Stimulated activated CD8-positive, alpha-beta memory T cell treated with anti-CD3 and anti-CD28 coated beads, Interleukin-7, amount 100 ng/mL, for 48 hours (primary cell): ENCODE results near the gene ZMIZ1.

Experiments
- DNase-seq, 2 donors: peaks; one replicate each; pipeline ENCODE4 v3.0.0-alpha.2; 2020; ENCODE audit warnings: low read depth in 1 of 2; ENCODE audit errors: extremely low read depth in 1 of 2

ZMIZ1 gene

DNA sequence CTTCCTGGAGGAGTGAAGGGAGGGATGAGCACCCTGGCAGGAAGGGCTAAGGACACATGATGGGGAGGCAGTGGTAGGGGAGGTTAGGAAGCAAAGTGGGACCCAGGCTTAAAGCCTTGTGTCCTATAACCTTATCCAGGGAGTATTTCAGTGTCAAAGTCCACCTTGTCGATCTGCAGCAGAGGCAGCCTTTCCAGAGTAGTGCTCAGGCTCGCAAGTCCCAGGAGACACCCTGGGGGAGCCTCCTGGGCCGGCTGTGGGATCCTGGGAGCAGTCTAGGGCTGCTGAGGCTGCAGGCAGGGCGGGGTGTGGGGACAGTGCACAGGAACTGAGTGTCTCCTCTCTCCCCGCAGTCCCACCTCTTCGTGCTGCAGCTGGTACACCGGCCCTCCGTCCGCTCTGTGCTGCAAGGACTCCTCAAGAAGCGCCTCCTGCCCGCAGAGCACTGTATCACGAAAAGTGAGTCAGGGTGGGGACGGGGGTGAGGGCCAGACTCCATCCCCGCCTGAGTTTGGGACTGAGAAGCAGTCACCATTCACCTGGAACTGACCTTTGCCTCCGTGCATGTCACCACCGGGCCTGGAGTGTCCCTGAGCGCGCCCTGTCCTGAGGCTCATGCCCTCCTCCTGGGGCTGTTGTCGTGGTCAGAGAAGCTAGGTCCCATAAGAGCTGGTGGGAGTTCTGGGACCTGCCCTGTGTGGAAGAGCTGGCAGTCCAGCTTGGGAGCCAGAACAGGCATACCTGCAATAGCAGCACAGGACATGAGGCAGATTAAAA, 233.2 kb downstream of the ZMIZ1 start:
- DNase-seq, result no peak

DNA sequence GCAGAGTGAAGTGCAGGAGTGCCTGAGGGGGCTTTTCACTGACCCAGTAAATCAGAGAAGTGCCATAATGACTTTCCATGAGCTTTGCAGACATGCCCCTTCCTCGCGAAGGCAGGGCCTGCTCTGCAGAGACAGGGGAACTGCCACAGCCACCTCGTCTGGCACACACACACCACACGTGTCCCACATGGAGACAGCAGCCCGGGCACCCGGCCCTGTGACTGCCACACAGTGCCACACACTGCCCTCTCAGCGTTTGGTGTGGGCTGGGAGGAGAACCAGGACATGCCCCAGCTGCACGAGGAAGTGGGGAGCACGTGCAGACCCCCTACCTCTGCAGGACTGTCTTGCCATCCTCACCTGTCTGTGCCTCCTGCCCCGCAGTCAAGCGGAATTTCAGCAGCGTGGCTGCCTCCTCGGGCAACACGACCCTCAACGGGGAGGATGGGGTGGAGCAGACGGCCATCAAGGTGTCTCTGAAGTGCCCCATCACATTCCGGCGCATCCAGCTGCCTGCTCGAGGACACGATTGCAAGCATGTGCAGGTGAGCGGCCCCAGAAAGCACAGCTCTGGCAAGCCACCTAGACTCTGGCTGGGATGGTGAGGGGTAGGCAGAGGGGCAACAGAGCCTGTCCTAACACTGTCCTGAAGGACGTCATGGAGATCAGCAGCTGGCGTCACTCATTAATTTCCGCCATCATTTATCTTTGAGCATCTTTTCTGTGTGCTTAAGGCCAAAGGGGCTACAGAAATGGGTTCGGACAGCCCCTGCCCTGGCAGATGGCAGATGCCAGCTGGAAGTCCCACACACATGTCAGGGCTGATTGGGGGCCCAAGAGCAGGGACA, 235.1 kb downstream of the ZMIZ1 start:
- DNase-seq, result no peak

DNA sequence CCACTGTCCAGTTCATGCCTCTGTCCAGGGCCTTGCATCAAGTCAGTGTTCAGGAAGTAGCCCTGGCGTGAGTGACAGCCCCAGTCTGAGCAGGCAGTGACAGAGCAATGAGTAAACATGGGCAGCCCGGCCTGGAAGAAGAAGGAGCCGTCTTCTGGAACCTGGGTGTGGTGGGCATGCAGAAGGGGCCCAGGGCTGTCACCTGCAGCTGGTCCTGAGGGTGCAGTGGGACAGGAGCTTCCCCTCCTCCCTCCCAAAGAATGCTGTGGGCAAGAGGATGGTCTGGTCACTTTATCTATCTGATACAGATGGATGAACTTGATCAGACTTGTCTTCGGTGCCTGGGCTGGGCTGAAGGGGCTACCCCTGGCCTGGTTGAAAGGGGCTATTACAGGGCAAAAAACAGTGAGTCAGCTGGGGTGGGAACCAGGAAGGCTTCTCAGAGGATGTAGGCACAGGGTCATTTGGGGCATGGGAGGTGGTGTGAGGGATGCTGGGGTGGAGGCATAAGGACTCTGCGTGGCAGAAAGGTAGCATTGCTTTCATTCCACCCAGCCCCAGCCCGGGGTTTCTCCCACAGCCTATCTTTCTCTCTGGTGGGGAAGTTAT, 235.8 kb downstream of the ZMIZ1 start:
- no peak for DNase-seq

DNA sequence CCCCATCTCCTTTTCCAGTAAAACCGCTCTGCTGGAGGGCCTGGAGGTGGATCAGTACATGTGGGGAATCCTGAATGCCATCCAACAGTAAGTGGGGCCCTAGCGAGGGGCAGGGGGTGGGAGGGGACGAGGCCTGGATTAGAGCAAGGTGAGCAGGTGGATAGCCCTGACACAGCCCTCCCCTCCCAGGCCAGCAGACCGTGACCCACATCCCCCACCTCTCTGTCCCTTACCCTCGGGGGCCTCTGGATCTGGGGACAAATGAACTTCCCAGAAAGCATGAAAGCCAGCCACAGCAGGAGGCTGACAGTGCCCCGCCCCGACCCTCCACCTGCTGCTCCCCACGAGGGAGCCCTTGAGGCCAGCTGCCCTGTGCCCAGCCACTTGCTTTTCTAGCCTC, 236.7 kb downstream of the ZMIZ1 start:
- DNase-seq, result no peak

DNA sequence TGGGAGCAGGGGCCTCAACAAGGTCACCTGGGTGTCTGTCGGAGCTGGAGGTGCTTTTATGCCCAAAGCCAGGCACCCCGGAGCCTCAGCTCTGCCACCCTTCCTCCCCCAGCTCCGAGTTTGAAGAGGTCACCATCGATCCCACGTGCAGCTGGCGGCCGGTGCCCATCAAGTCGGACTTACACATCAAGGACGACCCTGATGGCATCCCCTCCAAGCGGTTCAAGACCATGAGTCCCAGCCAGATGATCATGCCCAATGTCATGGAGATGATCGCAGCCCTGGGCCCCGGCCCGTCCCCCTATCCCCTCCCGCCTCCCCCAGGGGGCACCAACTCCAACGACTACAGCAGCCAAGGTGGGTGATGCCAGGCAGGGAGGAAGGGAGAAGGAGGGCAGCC, 237.2 kb downstream of the ZMIZ1 start:
- no peak for DNase-seq

DNA sequence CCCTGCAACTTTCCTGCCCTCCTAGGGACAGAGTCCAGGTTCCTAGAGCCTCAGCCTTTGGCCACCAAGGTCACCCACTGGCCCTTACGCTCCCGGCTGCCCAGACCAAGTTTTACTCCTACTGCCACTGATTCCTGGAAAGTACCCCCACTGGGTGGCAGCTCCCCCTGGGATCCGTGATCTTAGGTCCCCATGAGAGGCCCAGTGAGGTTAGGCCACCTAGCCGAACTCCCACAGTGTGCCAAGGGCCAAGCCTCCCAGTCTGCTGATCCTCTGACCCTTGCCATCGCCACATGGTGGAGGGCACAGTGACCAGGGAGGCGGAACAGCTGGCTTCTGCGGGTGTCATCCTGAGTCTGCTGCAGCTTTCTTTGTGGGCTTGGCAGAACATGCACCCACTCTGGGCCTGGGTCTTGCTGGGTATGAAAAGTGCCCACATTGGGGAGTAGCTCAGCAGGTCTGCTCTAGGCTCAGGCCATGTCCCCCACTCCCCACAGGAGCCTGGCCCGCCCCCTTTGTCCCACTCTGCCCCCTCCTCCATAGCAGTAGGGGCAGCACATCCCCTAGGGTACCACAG, 238.0 kb downstream of the ZMIZ1 start:
- DNase-seq, result no peak

DNA sequence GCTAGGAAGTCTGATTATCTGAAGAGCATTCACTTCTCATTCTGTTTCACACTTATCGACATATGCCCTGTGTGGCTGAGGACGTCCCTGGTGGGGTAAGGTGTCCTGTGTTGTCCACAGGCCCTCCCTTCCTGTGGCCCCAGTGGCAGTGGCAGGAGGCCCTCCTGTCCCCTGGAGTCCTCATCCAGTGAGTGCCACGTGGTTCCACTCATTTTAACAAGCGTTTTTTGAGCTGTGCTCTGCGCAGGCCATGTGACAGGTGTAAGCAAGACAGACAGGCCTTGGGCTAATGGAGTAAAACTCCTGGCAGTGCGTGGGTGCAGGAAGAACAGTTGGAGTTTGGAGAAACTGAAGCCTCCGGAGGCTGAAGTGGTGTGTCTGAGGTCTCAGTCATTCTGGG, 239.2 kb downstream of the ZMIZ1 start:
- DNase-seq, result no peak

DNA sequence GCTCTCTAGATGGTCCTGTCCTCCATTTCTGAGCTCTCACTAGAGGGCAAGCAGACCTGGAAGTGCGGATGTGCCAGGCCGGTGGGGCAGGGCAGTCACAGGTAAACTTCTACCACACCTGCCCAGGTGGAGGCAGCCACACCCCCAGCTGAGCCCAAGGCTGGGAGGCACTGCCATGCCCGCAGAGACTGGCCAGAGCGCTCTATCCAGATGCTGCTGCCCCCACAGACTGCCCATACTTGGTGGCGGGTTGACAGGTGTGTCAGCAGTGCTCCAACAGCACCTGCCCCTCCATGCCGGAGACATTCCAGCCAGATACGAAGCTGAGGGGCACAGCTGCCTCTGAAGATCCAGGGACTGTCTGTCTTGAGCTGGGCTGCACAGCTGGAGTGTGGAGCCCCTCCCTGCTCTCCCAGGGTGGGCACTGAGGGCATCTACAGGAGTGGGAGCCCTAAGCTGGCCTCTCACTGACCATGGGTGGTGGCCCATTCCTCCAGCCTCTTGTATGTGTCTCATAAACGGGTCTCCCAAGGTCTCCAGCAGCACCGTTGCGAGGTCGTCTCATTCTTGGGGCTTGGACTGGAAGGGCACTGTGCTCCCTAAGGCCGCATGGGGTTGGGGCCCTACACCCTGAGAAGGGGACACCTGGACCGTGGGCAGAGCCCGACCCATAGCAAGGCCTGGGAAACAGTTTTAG, 240.4 kb downstream of the ZMIZ1 start:
- no peak for DNase-seq

DNA sequence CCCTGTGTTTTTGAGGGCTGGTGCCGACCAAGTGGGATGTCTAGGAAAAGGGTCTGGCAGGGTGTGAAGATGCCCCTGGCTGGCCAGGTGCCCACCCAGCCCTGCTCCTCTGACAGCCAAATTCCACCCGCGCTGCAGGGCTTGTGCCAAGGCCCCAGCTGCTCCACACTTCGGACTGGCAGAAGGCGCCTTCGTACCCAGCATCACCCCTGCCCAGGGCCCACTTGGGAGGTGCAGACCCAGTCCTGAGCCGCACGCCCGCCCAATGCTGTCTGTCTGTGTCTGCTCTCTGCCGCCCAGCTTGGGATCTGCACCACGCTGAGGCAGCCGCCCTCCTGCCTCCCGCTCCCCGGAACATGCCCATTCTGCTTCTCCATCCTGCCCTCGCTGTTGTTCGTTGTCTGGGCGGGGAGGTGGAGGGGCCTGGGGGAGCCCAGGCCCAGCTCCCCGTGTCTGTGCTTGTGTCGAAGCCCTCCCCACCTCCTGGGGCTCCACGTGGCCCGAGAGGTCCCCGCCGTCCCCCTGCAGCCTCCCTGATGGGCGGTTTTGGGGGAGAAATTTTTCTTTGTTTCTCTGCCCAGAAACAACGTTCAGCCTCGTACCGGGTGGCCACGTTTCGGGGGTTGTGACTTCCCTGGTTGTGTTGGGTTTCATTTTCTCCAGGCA, 241.6 kb downstream of the ZMIZ1 start:
- no peak for DNase-seq

DNA sequence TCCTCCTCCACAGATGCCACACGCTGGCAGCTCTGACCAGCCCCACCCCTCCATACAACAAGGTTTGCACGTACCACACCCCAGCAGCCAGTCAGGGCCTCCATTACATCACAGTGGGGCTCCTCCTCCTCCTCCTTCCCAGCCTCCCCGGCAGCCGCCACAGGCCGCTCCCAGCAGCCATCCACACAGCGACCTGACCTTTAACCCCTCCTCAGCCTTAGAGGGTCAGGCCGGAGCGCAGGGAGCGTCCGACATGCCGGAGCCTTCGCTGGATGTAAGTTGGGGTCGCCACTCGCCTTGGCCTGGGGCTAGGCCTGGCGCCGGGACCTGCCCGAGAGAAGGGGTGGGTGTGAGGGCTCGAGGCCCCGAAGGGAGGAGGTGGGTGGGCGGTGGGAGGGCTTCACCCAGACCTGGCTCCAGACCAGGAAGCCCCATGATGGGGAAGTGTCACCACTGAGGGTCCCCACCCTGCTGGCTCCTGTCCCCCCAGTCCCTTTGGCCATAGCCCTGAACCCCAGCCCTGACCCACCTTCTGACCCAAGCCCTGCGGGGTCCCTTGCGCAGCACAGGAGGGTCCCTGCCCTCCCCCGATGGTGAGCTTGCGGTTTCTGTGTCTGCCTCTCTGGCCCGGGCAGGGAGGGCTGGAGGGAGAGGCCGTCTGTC, 242.3 kb downstream of the ZMIZ1 start:
- DNase-seq, result no peak

DNA sequence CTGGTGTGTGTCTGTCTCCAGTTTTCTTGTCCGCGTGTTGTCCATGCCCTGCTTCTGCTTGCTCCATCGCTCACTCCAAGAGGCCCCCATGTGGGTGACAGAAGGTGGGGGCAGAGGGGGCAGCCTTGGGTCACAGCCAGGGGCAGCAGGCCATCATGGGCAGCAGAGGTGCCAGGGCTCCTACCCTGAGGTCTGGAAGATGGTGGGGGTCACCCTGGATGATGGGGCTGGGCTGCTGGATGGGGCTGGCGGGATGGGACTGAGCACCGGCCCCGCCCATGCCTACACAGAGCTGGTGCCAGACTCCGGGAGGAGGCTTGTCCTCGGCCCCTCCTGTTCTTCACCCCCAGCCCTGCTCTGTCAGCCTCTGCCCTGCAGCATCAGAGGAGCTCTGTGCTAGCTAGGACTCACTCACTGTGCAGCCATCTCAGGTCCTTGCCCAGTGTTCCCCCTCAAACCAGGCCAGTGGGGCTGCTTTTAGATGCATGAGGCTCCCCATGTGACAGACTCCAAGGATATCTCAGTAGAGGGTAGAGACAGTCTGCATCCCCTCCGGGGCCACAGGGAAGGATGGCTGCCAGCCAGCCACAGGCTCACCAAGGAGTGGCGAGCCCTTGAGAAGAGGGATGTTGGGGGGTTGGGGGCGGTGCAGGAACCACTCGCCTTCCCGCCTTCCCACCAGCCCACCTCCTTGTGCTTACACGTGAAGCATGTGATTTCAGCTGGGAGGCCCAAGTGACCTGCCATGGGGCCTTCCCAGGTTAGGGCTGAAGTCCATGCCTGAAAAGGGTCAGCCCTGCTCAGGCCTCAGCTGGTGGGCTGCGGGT, 243.0 kb downstream of the ZMIZ1 start:
- no peak for DNase-seq

DNA sequence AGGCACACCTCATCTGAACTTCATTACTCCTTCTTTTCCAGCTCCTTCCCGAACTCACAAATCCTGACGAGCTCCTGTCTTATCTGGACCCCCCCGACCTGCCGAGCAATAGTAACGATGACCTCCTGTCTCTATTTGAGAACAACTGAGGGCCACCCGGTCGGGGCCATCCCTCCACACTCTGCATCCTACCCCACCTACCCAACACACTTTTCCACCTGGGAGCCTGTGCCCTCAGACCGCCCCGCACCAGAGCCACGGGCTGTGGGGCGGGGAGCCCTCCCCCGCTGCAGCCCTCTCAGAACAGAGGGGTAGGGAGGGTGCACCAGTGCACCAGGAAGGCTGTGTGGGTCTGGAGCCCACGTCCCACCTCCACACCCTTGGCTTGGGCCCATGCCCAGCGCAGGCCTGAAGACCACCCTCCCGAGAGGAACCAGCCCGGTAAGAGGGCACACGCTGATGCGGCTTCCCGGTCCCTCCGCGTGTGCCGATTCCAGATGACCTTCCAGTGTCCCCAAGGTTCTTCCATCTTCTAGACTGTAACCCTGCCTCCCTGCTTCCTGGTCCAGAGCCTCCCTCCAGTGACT, 243.9 kb downstream of the ZMIZ1 start:
- DNase-seq, result no peak

DNA sequence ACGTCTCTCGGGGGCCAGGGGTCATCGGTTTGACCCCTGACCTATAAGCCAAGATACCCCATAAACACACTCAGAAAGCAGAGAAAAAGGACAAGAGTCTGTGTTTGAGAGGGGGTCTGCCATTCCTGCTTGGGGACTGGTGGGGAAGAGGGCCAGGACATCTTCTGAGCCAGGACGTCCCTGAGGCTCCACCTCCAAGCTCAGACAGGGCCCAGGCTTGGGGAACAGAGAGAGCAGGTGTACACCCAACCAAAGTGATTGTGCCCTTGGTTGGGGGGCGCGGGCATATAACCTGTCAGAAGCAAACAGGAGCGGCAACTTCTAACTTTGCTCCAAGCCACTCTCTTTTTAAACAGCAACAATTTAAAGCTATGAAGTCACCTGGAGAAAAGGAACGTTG, 244.6 kb downstream of the ZMIZ1 start:
- no peak for DNase-seq

DNA sequence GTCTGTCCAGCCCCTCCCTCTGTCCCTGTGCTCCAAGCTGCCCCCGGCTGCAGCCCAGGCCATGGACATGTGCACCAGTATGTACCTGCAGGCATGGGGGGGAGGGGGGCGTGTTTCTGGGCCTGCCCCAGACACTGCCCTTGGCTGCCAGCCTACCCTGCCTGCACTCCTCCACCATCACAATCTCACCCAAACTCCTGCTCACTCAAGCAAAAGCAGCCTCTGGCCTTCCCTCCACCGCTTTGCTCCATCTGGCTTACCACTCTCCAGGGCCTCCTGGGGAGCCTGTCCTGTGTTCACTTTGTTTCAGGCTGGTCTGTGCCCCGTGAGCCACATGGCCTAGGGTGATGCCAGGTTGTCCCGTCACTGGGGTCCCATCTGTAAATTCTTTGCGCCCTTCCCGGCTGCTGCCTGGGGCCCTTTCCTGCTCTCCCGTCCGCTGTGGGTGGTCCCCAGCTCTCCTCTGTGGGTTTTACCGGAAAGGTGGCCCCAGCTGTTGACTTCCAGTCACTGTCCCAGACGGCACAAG, 245.2 kb downstream of the ZMIZ1 start:
- DNase-seq, result no peak

DNA sequence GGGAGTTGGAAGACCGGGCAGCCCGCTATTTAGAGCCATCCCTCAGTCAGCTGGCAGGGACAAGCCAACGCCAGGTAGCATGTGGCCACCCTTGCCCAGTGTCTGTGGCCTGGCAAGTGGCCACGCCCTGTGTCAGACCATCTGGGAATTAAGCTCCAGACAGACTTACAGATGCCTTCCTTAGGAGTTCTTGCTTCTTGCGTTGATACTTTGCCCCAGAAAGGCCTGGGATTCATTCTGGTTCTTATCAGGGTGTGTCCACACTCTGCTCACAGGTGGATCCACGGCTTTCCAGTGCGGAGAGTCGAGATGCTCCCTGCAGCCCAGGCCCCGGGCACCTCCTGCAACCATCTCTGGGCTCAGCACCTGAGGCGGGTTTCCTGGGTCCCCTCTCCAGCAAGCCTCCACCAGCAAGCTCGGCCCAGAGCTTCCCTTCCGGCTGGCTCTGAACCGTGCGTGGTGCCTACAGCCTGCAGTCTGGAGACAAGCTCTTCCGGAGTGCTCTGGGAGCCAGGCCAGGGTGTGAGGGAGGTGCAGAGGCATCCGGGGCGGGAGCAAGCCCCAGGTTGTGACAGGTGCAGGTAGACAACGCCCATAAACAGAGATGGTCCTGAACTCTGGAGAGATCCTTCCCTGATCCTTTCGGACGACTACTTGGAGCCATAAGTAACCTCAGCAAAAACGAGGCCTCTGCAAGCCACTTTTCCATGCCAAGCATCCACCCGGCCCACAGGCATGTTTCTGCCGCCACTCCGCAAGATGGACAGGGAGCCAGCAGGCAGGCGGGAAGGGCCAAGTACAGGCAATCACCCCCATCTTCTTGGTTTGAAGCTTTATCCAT, 246.2 kb downstream of the ZMIZ1 start:
- no peak for DNase-seq

DNA sequence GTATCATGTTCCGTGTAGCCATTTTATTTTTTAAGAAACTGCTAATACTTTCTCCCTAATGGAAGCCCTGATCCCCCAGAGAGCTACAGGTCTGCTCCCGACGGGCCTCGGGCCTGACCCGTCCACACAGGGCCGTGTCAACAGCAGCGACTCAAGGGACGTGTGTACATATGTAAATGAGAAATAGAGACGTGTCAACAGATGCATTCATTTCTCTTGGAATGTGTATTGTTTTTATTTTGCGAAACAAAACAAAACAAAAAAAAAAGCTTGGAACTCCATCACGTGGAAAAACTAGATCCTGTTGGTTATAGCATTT, 246.8 kb downstream of the ZMIZ1 start:
- no peak for DNase-seq

DNA sequence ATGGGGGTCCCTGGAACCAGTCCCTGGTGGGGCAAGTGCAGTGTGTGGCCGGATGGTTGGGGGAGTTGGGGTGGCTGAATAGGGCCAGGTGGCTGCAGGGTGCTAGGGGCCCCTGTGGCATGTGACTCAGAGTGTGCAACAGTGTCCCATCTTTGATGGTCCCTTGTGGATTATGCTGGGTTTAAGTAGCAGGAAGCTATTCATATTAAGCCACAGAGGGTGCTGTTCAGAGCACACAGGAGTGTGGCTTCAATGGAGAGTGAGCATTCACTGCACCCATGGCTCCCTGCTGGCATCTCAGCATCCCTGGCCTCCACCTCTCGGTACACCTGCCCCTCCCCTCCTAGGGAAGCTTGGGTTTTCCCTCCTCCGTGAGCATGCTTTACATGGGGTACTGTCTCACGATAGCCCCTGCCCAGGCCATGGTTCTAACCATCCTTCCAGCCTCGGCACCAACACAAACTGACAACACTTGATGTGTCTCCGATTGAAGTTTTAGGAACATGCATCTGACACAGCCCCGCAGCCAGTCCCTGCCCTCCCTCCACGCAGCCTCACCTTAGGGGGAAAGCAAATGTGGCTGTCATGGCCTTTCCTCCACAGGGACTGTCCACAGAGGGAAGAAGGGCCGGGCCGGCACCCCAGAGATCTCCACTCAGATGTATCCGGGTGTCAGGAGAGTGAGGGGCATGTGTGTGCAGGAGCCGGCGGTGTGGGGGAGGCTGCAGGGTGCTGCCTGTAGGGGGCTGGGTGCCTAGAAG, 248.1 kb downstream of the ZMIZ1 start:
- no peak for DNase-seq
